ENCODE results near the gene TTC32. TPM values are rescaled to one million over a fixed set of nuclear protein-coding genes. Genes with fewer than 3 reads are reported as not detected.

TTC32 gene
- total and polyA plus RNA-seq, 2 donors (not counting 3 experiments of a cell fraction or from before 2014, with no cell fraction given) = 8.8 to 9.4 TPM

DNA sequence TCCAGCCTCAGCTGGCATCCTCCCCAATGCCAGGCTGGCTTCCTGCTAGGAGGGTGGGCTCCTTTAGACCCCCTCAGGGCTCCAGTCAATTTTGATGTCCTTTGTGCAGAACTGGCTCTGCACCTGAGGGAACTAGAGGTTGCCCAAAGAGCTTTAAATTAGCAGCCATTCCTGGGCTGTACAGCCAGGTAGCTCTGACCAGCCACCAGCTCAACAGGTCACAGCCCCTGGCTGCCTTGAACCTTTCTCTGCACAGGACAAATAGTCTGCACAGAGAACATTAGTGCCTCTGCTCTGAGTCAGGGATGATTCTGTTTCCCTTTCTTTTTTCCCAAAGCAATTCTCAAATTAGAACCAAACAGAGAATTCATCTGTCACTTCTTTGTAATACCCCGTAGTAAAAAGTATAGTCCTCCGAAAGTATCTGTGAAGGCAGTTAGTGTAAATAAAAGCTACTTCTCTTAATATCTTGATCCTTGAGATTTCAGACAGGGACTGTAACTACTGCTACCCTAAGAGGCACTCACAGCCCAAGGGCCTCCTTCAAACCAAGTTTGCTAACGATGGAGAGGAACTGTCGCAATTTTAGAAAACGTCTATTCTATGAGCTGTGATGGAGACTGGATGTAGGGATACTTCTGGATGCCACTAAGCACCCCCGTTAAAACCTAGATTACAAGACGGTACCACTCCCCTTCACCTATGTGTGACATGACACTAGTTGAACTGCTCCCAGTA is 3.0 kb downstream of the TTC32 start:
- Histone ChIP-seq H3K9me3 (replicated peaks; ENCODE audit: control insufficient read depth, insufficient read depth, low read length) (no peaks in the 10 kb centered on the region), H2AFZ (ENCODE audit: low read depth, low read length) (no peak overlapping the region), H3K9ac (replicated peaks; ENCODE audit: extremely low read depth, insufficient read depth, low read length) (no peak overlapping the region), H3K4me2 (ENCODE audit: insufficient read depth, low read length) (peak overlapping the region; percentile 12), H4K20me1 (replicated peaks; ENCODE audit: control insufficient read depth, extremely low read depth, insufficient read depth, low read length) (no peaks in the 10 kb centered on the region), H3K9me1 (replicated peaks; ENCODE audit: control insufficient read depth, extremely low read depth, insufficient read depth, low read length) (no peaks in the 10 kb centered on the region), H3K27ac (ENCODE audit: insufficient read depth, low read depth, low read length) (no peak overlapping the region), H3K79me2 (ENCODE audit: control insufficient read depth, insufficient read depth, low read length) (peaks cover 42% of the 10 kb centered on the region), H3K36me3 (ENCODE audit: control insufficient read depth in 2 of 2, extremely low read depth in 1 of 2, insufficient read depth in 2 of 2, low read length in 2 of 2) (no peaks in the 10 kb centered on the region), H3K27me3 (ENCODE audit: control insufficient read depth in 2 of 2, insufficient read depth in 2 of 2, low read length in 2 of 2) (no peaks in the 10 kb centered on the region), H3K4me1 (ENCODE audit: control insufficient read depth, extremely low read depth, insufficient read depth, low read length) (peaks cover 25% of the 10 kb centered on the region), H3K4me3 (replicated peaks in 1 of 3; ENCODE audit: insufficient read depth in 1 of 3, low read depth in 1 of 3, low read length in 3 of 3) (no peak overlapping the region)
- no TSS peak for BruUV-seq (replicated peaks)
- POLR2A ChIA-PET = no interaction called here
- CTCF ChIA-PET = interaction anchor here (1.2 kb wide), 1 partner anchor 10 kb away, joined by 5 read pairs; no protein-coding TSS in a partner anchor
- no peak for DNase-seq (ENCODE audit: low read depth, low spot score)
- dilution Hi-C loops (cut with MboI; ENCODE audit: extremely low pct_ligation_motif_present, low sequenced_read_pairs) (no loop called here), intact Hi-C loops (cut with micrococcal nuclease) (no loop called here)
- FAIRE-seq = no peak
- TF ChIP-seq, protein P1, sequence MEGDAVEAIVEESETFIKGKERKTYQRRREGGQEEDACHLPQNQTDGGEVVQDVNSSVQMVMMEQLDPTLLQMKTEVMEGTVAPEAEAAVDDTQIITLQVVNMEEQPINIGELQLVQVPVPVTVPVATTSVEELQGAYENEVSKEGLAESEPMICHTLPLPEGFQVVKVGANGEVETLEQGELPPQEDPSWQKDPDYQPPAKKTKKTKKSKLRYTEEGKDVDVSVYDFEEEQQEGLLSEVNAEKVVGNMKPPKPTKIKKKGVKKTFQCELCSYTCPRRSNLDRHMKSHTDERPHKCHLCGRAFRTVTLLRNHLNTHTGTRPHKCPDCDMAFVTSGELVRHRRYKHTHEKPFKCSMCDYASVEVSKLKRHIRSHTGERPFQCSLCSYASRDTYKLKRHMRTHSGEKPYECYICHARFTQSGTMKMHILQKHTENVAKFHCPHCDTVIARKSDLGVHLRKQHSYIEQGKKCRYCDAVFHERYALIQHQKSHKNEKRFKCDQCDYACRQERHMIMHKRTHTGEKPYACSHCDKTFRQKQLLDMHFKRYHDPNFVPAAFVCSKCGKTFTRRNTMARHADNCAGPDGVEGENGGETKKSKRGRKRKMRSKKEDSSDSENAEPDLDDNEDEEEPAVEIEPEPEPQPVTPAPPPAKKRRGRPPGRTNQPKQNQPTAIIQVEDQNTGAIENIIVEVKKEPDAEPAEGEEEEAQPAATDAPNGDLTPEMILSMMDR (IDR thresholded peaks at IDR 0.05; ENCODE audit: extremely low read depth in 1 of 2, insufficient read depth in 1 of 2, low read depth in 1 of 2, low read length in 2 of 2) = no peak
- TF ChIP-seq POLR2A (IDR thresholded peaks at IDR 0.05; ENCODE audit: low read depth, low read length) (no peak), MYC (IDR thresholded peaks at IDR 0.05; ENCODE audit: low read depth, low read length) (no peak), GATA2 (IDR thresholded peaks at IDR 0.05; ENCODE audit: insufficient read depth, insufficient read length, low read depth, low read length) (no peak), EZH2 (IDR thresholded peaks at IDR 0.05; ENCODE audit: borderline replicate concordance, low read depth, low read length, severe bottlenecking) (no peak), FOS (IDR thresholded peaks at IDR 0.05; ENCODE audit: borderline replicate concordance, insufficient read depth, low read length) (no peak), POLR2AphosphoS5 (IDR thresholded peaks at IDR 0.05; ENCODE audit: insufficient read depth, low read depth, low read length) (no peak), JUN (IDR thresholded peaks at IDR 0.05; ENCODE audit: borderline replicate concordance, insufficient read depth, insufficient read length, low read depth) (no peak), MAX (IDR thresholded peaks at IDR 0.05; ENCODE audit: insufficient read depth, insufficient read length) (no peak)

All from endothelial cell of umbilical vein (primary cell).